GM13977 (cell line): ENCODE data around the gene PBX3.
A peak's percentile ranks its signal among the peaks of the same experiment; 100 is the strongest.

Source experiments
- DNase-seq: peaks from one replicate; pipeline ENCODE4 v3.0.0; 2012; ENCODE audit warnings: low spot score
- CTCF ChIP-seq: IDR thresholded peaks from 2 replicates; pipeline ENCODE4 v1.5.1; 2012; ENCODE audit warnings: mild to moderate bottlenecking, control low read depth; ENCODE audit not compliant: insufficient read depth; ENCODE audit errors: extremely low read depth, missing control alignments
- in situ Hi-C: fragments of 300-500 bp; cut with MboI; formaldehyde crosslinking; loops from one replicate; pipeline ENCODE4 v1.12.0; 2022; ENCODE audit warnings: low sequenced_read_pairs, low pct_unique_long_range_greater_than_20kb, mixed read lengths, inconsistent platforms; ENCODE audit not compliant: unreplicated experiment

PBX3 gene

GRCh38 chr9:125782718-125783117, 35.5 kb downstream of the PBX3 start:
- in situ Hi-C loops = no loop called here
- no peak for TF ChIP-seq CTCF
- no peak for DNase-seq

GRCh38 chr9:125784286-125785049, 37.3 kb downstream of the PBX3 start:
- no peak for TF ChIP-seq CTCF
- DNase-seq = no peak
- in situ Hi-C loops = no loop called here

- DNase-seq = no peak
- no peak for TF ChIP-seq CTCF
- in situ Hi-C loops = no loop called here
Observed at GRCh38 chr9:125785248-125785751, 38.1 kb downstream of the PBX3 start.

- in situ Hi-C loops = no loop called here
Observed at GRCh38 chr9:125787715-125788114, 40.5 kb downstream of the PBX3 start.

GRCh38 chr9:125789196-125789595, 42.0 kb downstream of the PBX3 start:
- in situ Hi-C loops = no loop called here
- DNase-seq = no peak
- TF ChIP-seq CTCF = peak; percentile 20

More at GRCh38 chr9:125787715-125788114, 40.5 kb downstream of the PBX3 start:
- no peak for DNase-seq
- no peak for TF ChIP-seq CTCF

GRCh38 chr9:125794708-125795107, 47.5 kb downstream of the PBX3 start:
- no peak for TF ChIP-seq CTCF
- in situ Hi-C loops = no loop called here
- DNase-seq = no peak
